Left hindlimb (tissue), 1 donor: Measurements from ENCODE around the gene TDRD10.
"Not testable (repeated sequence)": the region's sequence is repeated elsewhere in the genome, so short reads cannot be mapped to it uniquely, and the experiment has no call there.

Source experiments
- DNase-seq: peaks from one replicate; pipeline ENCODE4 v3.0.0-alpha.2; 2018

Gene TDRD10

GRCh38 chr1:154520333-154520732 lies 18.3 kb downstream of the TDRD10 start:
- no peak for DNase-seq

GRCh38 chr1:154521695-154522094 lies 19.7 kb downstream of the TDRD10 start:
- no peak for DNase-seq

- DNase-seq: no peak
Observed at GRCh38 chr1:154524881-154525280, 22.9 kb downstream of the TDRD10 start.

GRCh38 chr1:154527192-154527591 lies 25.2 kb downstream of the TDRD10 start:
- no peak for DNase-seq

GRCh38 chr1:154529308-154529707 lies 27.3 kb downstream of the TDRD10 start:
- no peak for DNase-seq

- DNase-seq: not testable (repeated sequence)
Observed at GRCh38 chr1:154531950-154532349, 29.9 kb downstream of the TDRD10 start.

- DNase-seq: no peak
Observed at GRCh38 chr1:154533952-154534844, 32.2 kb downstream of the TDRD10 start.

GRCh38 chr1:154536570-154536969 lies 34.6 kb downstream of the TDRD10 start:
- DNase-seq: no peak

GRCh38 chr1:154539486-154540483 lies 37.8 kb downstream of the TDRD10 start:
- no peak for DNase-seq

- DNase-seq: no peak
Observed at GRCh38 chr1:154541231-154541630, 39.2 kb downstream of the TDRD10 start.

- DNase-seq: no peak
Observed at GRCh38 chr1:154546264-154547063, 44.4 kb downstream of the TDRD10 start.

- DNase-seq: no peak
Observed at GRCh38 chr1:154547105-154547732, 45.2 kb downstream of the TDRD10 start.

- no peak for DNase-seq
Observed at GRCh38 chr1:154548028-154548427, 46.0 kb downstream of the TDRD10 start.

GRCh38 chr1:154549202-154549770 lies 47.3 kb downstream of the TDRD10 start:
- no peak for DNase-seq

GRCh38 chr1:154550070-154550469 lies 48.1 kb downstream of the TDRD10 start:
- no peak for DNase-seq

GRCh38 chr1:154550657-154551056 lies 48.6 kb downstream of the TDRD10 start:
- DNase-seq: no peak

- DNase-seq: no peak
Observed at GRCh38 chr1:154551474-154551873, 49.5 kb downstream of the TDRD10 start.

GRCh38 chr1:154552036-154552435 lies 50.0 kb downstream of the TDRD10 start:
- DNase-seq: no peak

GRCh38 chr1:154553056-154554030 lies 51.3 kb downstream of the TDRD10 start:
- DNase-seq: no peak

- no peak for DNase-seq
Observed at GRCh38 chr1:154556422-154556821, 54.4 kb downstream of the TDRD10 start.
